K562 (cell line): Measurements from ENCODE around the gene PRRT1. TPM values are rescaled to one million over a fixed set of nuclear protein-coding genes. Genes with fewer than 3 reads are reported as not detected.

Experiments
- ARID2 ChIP-seq: fragments of 450-650 bp; IDR thresholded peaks from 2 replicates; pipeline ENCODE4 v1.6.1; 2017; ENCODE audit warnings: antibody characterized with exemption, mild to moderate bottlenecking
- CHD4 ChIP-seq: fragments of 200-600 bp; sonication (generic); IDR thresholded peaks from 3 replicates; pipeline ENCODE4 v1.6.1; 2012; ENCODE audit warnings: low read depth, mild to moderate bottlenecking, mixed read lengths, low read length, inconsistent platforms; ENCODE audit not compliant: insufficient read depth, insufficient replicate concordance, poor library complexity, severe bottlenecking
- CREM ChIP-seq: IDR thresholded peaks from 2 replicates; pipeline ENCODE4 v1.6.1; 2014; ENCODE audit warnings: antibody characterized with exemption, low read depth
- NR2C1 ChIP-seq, 2 experiments: fragments of 450-650 bp; IDR thresholded peaks; 2 replicates each; pipeline ENCODE4 v1.6.1; 2017; ENCODE audit warnings: mild to moderate bottlenecking in 2 of 2, antibody characterized with exemption in 1 of 2, inconsistent platforms in 1 of 2, missing compliant biosample characterization in 1 of 2, missing genetic modification characterization in 1 of 2
- NR2C2 ChIP-seq, 2 experiments: fragments of 200-800 bp in 1 of 2; sonication (Bioruptor generic) in 1 of 2; sonication (generic) in 1 of 2; formaldehyde crosslinking in 1 of 2; IDR thresholded peaks; 2 replicates each; pipeline versions ENCODE4 v1.6.1 to v1.8.0; 2016 to 2022; ENCODE audit warnings: mild to moderate bottlenecking in 1 of 2, missing compliant biosample characterization in 1 of 2, missing genetic modification characterization in 1 of 2, missing genetic modification reagents in 1 of 2
- RFX7 ChIP-seq: fragments of 250-450 bp; sonication (Bioruptor Pico); IDR thresholded peaks from 2 replicates; pipeline ENCODE4 v1.5.1; 2021; ENCODE audit warnings: mild to moderate bottlenecking
- SMAD4 ChIP-seq: fragments of 250-450 bp; sonication (Bioruptor Pico); conservative IDR thresholded peaks from 2 replicates; pipeline ENCODE4 v1.8.0; 2021; ENCODE audit warnings: inconsistent platforms, mild to moderate bottlenecking, moderate library complexity
- SMARCC2 ChIP-seq: fragments of 450-650 bp; IDR thresholded peaks from 2 replicates; pipeline ENCODE4 v1.6.1; 2017; ENCODE audit warnings: antibody characterized with exemption, moderate library complexity, mild to moderate bottlenecking, low read depth
- SUPT5H ChIP-seq: fragments of 450-650 bp; IDR thresholded peaks from 2 replicates; pipeline ENCODE4 v1.6.1; 2016
- TRIM28 ChIP-seq: fragments of 450-650 bp; IDR thresholded peaks from 2 replicates; pipeline ENCODE4 v1.6.1; 2017
- ZC3H11A ChIP-seq: IDR thresholded peaks from 2 replicates; pipeline ENCODE4 v1.6.1; 2012; ENCODE audit warnings: low read depth, low read length, improper control_type of control experiment
- ZNF384 ChIP-seq: IDR thresholded peaks from 2 replicates; pipeline ENCODE4 v1.6.1; 2012; ENCODE audit warnings: low read depth, low read length, improper control_type of control experiment
- ZNF785 ChIP-seq: fragments of 250-450 bp; sonication (Bioruptor Pico); IDR thresholded peaks from 2 replicates; pipeline ENCODE4 v1.4.0; 2020; ENCODE audit warnings: mild to moderate bottlenecking
- polyA plus RNA-seq, 8 experiments: library from polyadenylated mRNA; depleted of rRNA in 4 of 8; stranded (reverse) in 5 of 8; unstranded in 3 of 8; fragments of >200 nt; fragmentation: Nextera tagmentation in 2 of 8; fragmentation: Illumina TruSeq in 1 of 8; extraction: Ambion mirVana in 2 of 8; extraction: Trizol in 1 of 8; gene quantifications; 2 replicates each; pipeline versions ENCODE4 v1.2.1 to v1.2.3, GENCODE V29; 2011 to 2014; ENCODE audit warnings: inconsistent platforms in 1 of 8, missing spikeins in 1 of 8
- total RNA-seq, 7 experiments: library from RNA; depleted of rRNA in 6 of 7; stranded (reverse); fragments of >200 nt in 6 of 7; fragmentation: Illumina TruSeq in 2 of 7; extraction: Trizol in 2 of 7; gene quantifications; 2 replicates each; pipeline versions ENCODE4 v1.2.1 to v1.2.3, GENCODE V29; 2011 to 2021; ENCODE audit warnings: low replicate concordance in 1 of 7
- TF ChIP-seq, protein P1 (sequence below): sonication (generic); formaldehyde crosslinking; IDR thresholded peaks from 2 replicates; pipeline ENCODE4 v1.8.0; 2022; ENCODE audit warnings: mild to moderate bottlenecking, missing genetic modification reagents
- TF ChIP-seq, protein P2 (sequence below): fragments of 250-450 bp; sonication (Bioruptor Pico); IDR thresholded peaks from 2 replicates; pipeline ENCODE4 v1.5.0; 2020; ENCODE audit warnings: mild to moderate bottlenecking
- TF ChIP-seq, protein P3 (sequence below): sonication (generic); formaldehyde crosslinking; IDR thresholded peaks from 2 replicates; pipeline ENCODE4 v1.8.1; 2023; ENCODE audit warnings: mild to moderate bottlenecking, missing genetic modification reagents

The PRRT1 gene
- total and polyA plus RNA-seq, 9 of the 15 experiments (the other 6 are each of a cell fraction or from before 2014, with no cell fraction given): 0.14 to 3.5 (median 0.41) TPM

DNA sequence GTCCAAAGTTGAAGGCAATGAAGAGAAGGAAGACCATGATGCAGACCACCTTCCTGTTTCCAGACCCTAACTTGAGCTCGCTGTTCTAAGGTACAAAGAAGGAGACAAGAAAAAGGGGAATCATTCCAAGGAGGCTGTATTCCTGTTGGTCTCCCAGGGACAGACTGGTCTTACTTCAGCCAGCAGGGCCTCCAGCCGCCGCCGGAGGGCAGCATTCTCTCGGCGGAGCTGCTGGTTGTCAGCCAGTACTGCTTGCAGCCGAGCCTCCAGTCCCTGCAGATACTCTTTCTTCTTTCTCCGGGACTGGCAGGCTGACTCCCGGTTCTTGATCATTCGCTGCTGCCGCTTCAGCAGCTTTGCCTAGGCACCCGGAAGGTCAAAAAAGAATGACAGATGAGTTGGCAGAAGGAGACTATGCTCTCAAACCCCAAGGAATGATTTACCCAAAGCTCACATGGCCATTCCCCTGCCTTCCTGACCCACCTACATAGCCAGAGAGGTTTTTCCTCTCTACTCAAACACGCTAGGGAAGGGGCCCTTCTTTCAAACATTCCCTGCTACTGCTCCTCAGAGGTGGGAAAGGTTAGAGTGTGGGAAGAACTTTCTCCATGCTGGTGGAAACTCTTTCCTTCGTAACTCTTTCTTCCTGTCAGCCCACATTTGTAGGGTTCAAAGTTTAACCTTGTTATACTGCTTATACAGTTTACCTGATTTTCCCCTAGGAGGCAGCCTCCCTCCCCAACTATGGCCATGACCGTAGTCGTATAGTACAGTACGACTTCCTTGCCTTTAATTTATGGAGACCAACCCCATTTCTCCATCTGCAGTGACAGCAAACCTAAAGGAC lies 32.7 kb downstream of the PRRT1 start (continued):
- TF ChIP-seq, protein P1, sequence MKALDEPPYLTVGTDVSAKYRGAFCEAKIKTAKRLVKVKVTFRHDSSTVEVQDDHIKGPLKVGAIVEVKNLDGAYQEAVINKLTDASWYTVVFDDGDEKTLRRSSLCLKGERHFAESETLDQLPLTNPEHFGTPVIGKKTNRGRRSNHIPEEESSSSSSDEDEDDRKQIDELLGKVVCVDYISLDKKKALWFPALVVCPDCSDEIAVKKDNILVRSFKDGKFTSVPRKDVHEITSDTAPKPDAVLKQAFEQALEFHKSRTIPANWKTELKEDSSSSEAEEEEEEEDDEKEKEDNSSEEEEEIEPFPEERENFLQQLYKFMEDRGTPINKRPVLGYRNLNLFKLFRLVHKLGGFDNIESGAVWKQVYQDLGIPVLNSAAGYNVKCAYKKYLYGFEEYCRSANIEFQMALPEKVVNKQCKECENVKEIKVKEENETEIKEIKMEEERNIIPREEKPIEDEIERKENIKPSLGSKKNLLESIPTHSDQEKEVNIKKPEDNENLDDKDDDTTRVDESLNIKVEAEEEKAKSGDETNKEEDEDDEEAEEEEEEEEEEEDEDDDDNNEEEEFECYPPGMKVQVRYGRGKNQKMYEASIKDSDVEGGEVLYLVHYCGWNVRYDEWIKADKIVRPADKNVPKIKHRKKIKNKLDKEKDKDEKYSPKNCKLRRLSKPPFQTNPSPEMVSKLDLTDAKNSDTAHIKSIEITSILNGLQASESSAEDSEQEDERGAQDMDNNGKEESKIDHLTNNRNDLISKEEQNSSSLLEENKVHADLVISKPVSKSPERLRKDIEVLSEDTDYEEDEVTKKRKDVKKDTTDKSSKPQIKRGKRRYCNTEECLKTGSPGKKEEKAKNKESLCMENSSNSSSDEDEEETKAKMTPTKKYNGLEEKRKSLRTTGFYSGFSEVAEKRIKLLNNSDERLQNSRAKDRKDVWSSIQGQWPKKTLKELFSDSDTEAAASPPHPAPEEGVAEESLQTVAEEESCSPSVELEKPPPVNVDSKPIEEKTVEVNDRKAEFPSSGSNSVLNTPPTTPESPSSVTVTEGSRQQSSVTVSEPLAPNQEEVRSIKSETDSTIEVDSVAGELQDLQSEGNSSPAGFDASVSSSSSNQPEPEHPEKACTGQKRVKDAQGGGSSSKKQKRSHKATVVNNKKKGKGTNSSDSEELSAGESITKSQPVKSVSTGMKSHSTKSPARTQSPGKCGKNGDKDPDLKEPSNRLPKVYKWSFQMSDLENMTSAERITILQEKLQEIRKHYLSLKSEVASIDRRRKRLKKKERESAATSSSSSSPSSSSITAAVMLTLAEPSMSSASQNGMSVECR (CRISPR knock-in tag): peak; percentile 55; the same call in 1 of the 2 replicates
- no peak for TF ChIP-seq TRIM28
- TF ChIP-seq NR2C1 (IDR thresholded peaks at IDR 0.05): peak; percentile 91
- peak; percentile 89 for TF ChIP-seq NR2C1 (tag; IDR thresholded peaks at IDR 0.05)
- no peak for TF ChIP-seq ZNF785 (CRISPR knock-in tag)
- peak; percentile 43; the same call in 1 of the 2 replicates for TF ChIP-seq SMAD4 (CRISPR knock-in tag)
- TF ChIP-seq ZNF384: peak; percentile 28; the same call in 1 of the 2 replicates
- no peak for TF ChIP-seq RFX7 (CRISPR knock-in tag)
- TF ChIP-seq ARID2: peak; percentile 72; the same call in 1 of the 2 replicates
- no peak for TF ChIP-seq ZC3H11A
- no peak for TF ChIP-seq CHD4
- TF ChIP-seq, protein P2, sequence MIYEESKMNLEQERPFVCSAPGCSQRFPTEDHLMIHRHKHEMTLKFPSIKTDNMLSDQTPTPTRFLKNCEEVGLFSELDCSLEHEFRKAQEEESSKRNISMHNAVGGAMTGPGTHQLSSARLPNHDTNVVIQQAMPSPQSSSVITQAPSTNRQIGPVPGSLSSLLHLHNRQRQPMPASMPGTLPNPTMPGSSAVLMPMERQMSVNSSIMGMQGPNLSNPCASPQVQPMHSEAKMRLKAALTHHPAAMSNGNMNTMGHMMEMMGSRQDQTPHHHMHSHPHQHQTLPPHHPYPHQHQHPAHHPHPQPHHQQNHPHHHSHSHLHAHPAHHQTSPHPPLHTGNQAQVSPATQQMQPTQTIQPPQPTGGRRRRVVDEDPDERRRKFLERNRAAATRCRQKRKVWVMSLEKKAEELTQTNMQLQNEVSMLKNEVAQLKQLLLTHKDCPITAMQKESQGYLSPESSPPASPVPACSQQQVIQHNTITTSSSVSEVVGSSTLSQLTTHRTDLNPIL (CRISPR knock-in tag): no peak
- no peak for TF ChIP-seq SMARCC2
- TF ChIP-seq NR2C2 (CRISPR knock-in tag; IDR thresholded peaks at IDR 0.05): peak; percentile 82
- TF ChIP-seq NR2C2 (tag; IDR thresholded peaks at IDR 0.05): peak; percentile 91
- no peak for TF ChIP-seq SUPT5H
- TF ChIP-seq, protein P3, sequence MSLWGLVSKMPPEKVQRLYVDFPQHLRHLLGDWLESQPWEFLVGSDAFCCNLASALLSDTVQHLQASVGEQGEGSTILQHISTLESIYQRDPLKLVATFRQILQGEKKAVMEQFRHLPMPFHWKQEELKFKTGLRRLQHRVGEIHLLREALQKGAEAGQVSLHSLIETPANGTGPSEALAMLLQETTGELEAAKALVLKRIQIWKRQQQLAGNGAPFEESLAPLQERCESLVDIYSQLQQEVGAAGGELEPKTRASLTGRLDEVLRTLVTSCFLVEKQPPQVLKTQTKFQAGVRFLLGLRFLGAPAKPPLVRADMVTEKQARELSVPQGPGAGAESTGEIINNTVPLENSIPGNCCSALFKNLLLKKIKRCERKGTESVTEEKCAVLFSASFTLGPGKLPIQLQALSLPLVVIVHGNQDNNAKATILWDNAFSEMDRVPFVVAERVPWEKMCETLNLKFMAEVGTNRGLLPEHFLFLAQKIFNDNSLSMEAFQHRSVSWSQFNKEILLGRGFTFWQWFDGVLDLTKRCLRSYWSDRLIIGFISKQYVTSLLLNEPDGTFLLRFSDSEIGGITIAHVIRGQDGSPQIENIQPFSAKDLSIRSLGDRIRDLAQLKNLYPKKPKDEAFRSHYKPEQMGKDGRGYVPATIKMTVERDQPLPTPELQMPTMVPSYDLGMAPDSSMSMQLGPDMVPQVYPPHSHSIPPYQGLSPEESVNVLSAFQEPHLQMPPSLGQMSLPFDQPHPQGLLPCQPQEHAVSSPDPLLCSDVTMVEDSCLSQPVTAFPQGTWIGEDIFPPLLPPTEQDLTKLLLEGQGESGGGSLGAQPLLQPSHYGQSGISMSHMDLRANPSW (CRISPR knock-in tag): 0 out of 2 replicates have a peak, but pooled peaks have one; percentile 60
- TF ChIP-seq CREM: 0 out of 2 replicates have a peak, but pooled peaks have one; percentile 4
